ENCODE measurements around the gene REPIN1.

The REPIN1 gene

GRCh38 chr7:150360363-150361058 lies 8.1 kb upstream of the REPIN1 start:
- no peak for DNase-seq (ENCODE audit: low spot score)

DNA sequence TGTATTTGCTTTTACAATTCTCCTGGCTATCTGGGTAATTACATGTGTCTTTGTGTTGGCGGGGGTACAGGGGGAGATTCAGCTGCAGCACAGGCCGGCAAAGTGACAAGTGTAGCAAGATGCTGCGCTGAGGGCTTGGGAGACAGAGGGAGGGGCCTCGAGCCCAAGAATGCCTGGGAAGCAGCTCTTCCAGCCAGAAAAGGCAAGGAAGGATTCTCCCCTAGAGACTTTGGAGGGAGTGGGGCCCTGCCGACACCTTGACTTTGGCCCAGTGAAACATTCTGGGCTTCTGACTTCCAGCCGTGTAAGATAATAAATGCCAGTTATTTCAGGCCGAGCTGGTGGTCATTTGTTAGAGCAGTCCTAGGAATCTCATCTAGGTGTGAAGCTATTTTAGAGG lies 7.2 kb upstream of the REPIN1 start:
- no peak for DNase-seq (ENCODE audit: low spot score)

DNA sequence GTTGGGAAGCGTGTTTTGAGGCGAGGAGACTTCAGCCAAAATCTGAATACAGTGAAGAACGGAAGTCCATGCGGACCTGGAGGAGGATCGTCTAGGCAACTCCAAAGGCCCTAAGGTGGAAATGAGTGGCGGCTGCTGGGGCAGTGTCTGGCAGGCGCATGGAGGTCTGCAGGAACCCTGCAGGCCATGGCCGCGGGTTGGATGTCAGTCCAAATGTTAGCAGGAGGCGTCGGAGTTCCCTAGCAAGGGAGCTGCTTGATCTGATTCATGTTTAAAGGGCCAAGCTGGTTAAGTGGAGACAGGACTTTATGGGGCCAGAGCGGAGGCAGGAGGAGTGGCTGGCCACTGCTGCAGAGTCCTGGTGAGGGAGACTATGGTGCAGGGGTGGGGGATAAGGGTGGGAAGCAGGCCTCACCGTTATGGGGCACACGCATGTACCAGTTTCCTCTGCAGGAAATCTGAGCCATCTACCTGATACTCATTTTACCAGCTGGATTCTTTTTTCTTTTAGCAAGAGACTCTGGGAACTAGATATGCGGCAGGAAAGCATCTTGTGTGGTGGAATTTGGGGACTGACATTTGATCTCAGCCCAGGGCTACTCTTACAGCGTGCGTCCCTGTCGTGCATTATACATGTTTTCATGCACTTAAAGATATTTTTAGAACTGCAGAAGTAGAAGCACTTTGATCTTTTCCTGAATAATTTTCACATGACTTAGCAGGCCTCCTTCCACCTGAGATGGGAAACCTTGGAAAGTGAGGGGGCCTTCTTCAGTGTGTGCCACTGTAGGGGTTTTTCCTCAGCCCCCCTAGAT lies 6.6 kb upstream of the REPIN1 start:
- no peak for DNase-seq (ENCODE audit: low spot score)

- no peak for DNase-seq (ENCODE audit: low spot score)
Observed at GRCh38 chr7:150363370-150363769, 5.3 kb upstream of the REPIN1 start.

GRCh38 chr7:150363872-150364271 lies 4.8 kb upstream of the REPIN1 start:
- DNase-seq (ENCODE audit: low spot score), result no peak

GRCh38 chr7:150365194-150365593 lies 3.4 kb upstream of the REPIN1 start:
- DNase-seq (ENCODE audit: low spot score), result no peak

- DNase-seq (ENCODE audit: low spot score), result no peak
Observed at GRCh38 chr7:150365673-150366398, 2.8 kb upstream of the REPIN1 start.

DNA sequence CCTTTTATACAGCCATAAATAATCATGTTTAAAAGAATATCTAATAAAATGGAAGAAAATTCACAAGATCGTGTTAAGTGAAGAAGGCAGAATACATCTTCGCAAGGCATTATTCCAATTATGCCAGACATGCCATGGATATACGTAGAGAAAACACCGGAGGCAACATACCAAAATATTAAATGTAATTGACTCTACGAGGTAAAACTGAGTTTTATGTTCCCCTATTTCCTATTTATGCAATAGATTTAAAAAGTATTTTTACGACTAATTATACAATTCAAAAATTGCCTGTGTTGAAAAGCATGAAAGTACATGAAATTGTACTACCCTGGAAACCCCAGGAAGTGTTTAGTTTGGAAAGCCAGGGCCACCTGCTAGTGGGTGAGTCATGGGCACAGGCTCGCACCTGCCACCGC lies 936 bp upstream of the REPIN1 start:
- DNase-seq (ENCODE audit: low spot score), result peak; percentile 69

GRCh38 chr7:150368884-150369747 lies 494 bp downstream of the REPIN1 start:
- peak; percentile 82 for DNase-seq (ENCODE audit: low spot score)

DNA sequence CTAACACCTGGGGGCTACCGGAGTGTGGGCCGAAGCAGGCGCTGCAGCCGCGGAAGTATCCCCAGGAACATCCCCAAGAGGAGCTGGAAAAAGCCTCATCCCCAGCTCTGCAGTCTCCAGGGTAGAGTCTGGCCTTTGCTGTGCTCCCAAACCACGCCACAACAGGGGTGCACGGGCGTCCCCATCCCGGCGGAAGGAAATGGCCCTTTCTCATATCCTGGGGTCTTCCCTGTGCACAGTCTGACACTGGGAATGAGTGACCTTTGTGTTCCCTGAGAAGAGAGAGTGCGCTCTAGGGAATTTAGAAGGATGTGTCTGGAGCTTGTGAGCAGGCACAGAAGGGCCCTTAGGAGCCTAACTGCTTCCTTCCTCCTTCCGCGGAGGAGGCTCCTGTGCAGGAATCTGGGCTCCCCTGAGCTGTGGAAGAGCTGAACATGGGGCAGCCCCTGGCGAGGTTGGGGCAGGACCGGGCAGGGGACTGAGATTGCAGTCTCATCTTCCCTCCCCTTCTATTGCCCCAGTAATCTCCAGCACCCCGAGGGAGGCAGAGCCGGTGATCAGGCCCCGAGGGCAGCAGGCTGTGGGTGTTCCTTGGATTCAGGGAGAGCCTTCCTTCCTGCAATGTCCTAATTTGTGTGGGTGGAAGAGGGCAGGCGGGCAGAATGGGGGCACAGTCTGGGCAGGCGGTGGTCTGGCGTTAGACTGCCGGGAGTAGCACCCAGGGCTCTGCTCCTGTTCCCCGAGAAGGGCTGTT lies 1.3 kb downstream of the REPIN1 start:
- no peak for DNase-seq (ENCODE audit: low spot score)

DNA sequence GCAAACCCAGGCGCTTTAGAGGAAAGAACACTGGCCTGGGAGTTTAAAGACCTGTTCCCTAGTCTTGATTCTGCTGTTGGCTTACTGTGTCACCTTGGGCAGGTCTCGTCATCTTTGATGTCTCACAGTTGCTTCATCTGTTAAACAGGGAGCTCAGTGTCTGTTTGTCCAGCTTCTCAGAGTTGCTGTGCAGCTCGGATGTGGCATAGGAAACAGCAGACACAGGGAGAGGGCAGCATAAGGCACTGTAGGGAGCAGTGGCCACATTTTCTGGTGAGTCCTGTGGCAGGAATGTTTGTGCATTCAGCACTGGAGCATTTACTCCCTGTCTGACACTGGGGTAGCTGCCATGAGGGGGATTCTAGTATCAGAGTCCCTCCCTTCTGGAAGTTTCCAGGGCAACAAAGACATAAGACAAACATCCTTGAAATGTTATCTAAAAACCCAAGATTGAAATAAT lies 2.0 kb downstream of the REPIN1 start:
- no peak for DNase-seq (ENCODE audit: low spot score)

- DNase-seq (ENCODE audit: low spot score), result no peak
Observed at GRCh38 chr7:150371131-150371995, 2.7 kb downstream of the REPIN1 start.

- DNase-seq (ENCODE audit: low spot score), result no peak
Observed at GRCh38 chr7:150371996-150372270, 3.3 kb downstream of the REPIN1 start.

DNA sequence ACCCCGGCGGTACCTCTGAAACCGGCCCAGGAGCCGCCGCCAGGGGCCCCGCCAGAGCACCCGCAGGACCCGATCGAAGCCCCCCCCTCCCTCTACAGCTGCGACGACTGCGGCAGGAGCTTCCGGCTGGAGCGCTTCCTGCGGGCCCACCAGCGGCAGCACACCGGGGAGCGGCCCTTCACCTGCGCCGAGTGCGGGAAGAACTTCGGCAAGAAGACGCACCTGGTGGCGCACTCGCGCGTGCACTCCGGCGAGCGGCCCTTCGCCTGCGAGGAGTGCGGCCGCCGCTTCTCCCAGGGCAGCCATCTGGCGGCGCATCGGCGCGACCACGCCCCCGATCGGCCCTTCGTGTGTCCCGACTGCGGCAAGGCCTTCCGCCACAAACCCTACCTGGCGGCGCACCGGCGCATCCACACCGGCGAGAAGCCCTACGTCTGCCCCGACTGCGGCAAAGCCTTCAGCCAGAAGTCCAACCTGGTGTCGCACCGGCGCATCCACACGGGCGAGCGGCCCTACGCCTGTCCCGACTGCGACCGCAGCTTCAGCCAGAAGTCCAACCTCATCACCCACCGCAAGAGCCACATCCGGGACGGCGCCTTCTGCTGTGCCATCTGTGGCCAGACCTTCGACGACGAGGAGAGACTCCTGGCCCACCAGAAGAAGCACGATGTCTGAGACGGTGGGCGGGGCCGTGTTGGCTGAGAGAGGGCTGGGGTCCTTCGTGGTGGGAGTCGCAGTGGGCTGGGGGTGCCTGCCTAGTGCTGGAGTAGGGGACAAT lies 3.8 kb downstream of the REPIN1 start:
- DNase-seq (ENCODE audit: low spot score), result no peak

DNA sequence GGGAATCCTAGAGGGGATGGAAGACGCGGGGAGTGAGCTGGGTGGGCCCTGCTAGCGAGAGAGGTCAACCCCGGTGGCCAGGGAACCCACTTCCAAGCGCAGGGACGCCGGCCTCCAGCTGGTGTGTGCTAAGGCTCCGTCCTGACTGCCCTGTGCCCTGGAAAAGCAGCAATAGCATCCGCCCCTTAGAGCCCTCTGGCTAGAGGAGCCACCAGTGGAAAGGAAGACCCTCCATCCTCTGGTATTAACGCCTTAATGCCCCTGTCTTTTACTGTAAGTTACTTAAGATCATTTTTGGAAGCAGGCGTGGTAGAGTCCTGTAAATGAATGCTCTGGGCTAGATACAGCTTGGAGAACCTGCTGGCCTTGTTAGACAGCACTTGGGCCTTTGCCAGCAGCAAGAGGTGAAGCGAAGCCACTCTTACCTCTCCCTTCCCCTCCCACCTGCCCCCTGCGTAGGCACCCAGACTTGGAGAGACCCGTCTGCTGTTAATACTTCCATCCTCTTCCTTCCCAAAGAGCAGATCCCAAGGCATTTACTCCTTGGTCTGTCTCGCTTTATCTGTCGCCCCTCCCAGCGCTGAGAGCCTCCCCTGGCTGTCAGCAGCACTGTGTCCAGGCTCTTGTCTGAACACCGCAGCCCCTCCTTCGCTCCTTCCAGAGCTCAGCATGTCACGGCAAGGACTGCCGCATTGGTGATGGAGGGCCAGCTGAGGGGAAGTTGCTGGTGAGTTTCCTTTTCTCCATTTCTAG lies 4.6 kb downstream of the REPIN1 start:
- DNase-seq (ENCODE audit: low spot score), result no peak

DNA sequence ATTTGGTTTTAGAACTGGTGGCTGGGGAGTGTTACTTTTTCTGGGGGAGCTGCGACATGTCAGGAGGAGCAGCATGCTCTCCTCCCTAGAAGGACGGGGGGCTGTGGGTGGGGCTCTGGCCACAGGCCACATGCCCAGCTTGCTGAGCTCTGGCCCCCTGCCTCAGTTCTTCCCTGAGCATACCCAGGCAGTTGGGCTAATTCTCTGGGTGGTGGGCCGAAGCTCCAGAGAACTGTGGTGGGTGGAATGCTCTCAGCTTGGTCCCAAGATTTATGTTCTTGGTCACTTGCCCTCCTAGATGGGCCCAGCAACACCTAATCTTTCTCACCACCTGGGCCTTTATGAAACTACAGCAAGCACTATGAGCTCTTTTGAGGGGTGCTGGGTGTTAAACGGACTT lies 5.4 kb downstream of the REPIN1 start:
- no peak for DNase-seq (ENCODE audit: low spot score)

- DNase-seq (ENCODE audit: low spot score), result no peak
Observed at GRCh38 chr7:150374472-150374871, 5.8 kb downstream of the REPIN1 start.

- DNase-seq (ENCODE audit: low spot score), result no peak
Observed at GRCh38 chr7:150375662-150376521, 7.3 kb downstream of the REPIN1 start.

Data from iPS-NIHi11 (cell line).